Uterine smooth muscle cell (primary cell): ENCODE results near the gene PLA2G2E. TPM values are rescaled to one million over a fixed set of nuclear protein-coding genes. Genes with fewer than 3 reads are reported as not detected.

Experiments used
- total RNA-seq: library from RNA; depleted of rRNA; stranded (reverse); fragments of >200 nt; gene quantifications from 2 replicates; pipeline ENCODE4 v1.2.3, GENCODE V29; 2014

PLA2G2E gene, protein sequence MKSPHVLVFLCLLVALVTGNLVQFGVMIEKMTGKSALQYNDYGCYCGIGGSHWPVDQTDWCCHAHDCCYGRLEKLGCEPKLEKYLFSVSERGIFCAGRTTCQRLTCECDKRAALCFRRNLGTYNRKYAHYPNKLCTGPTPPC
- total RNA-seq: not detected in 2 replicates

DNA sequence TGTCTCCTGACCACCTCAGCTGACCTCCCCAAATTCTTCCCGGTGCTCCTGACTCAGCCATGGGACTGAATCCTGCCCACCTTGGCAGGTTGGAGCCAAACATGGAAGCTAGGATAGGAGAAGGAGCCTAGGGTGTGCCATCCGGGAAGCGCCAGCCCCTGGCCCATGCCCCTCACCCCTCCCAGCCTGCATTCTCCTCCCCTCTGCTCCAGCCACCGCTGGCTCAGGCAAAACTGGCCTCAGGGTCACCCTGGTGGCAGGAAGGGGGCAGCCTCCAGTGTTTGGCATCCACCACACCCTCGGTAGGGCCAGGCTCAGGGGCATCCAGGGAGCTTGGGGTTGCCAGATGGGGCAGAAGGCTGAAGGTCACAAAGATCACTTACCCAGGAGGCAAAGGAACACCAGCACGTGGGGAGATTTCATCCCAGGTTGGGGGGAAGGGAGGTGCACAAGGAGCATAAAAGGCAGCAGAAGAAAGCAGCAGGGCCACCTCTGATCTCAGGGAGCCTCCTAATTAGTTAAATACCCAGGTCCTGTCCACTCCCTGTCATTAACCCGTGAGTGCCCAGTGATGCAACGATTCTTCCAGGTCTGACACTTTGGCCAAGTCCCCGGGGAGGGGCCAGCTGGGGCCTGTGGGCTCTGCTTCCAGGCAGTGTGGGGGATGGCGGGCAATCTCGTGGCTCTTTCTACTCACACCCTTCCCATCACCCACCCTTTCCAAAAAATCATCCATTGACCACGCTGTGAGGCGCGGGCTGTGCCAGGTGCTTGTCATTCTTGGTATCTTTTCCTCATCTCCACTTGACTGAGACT, at the start of gene PLA2G2E:
Gene PLA2G2E, minus strand, starts transcription at position 481 of the 816 bp plus-strand sequence. Its CDS starts 58 bp downstream, at position 423.

DNA sequence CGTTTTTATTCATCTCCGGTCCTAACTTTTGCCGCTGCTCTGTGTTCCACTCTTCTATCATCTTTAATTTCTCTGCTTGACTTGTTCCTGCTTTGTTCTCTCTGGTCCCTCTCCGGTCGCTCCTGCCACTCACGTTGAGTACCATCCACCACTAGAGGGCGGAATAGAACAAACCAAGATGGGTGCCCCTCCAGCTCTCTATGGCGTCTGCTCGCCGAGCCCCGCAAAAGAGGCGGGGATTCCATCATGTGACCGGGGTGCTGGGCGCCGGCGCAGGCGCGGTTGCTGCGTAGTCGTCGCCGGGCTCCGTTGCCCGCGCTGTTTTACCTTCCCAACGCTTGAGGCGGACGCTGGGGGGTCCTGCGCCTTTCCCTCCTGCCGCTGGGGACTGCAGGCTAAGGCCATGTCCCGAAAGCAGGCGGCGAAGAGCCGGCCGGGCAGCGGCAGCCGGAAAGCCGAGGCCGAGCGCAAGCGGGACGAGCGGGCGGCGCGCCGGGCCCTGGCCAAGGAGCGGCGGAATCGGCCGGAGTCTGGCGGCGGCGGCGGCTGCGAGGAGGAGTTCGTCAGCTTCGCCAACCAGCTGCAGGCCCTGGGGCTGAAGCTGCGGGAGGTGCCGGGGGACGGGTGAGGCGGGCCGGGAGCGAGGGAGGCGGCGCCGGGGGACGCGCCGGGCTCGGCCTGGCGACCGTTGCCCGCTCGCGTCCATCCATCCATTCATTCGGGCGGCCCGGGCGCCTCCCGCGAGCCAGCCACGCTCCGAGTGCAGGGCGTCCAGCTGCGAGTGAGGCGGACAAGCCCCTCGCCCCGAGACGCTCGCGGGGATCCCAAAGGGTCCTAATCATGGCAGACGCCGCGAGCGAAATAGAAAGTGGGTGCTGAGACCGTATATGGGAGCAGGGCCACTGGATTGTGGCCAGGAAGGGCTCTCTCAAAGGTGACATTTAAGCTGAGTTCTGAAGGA, 41.0 kb downstream of the PLA2G2E start, which contains the start of gene OTUD3:
Gene OTUD3, plus strand, starts transcription at position 285 of the 961 bp plus-strand sequence. Its CDS starts 119 bp downstream, at position 404.

Other genes starting within 250 kb of the PLA2G2E start
- 8.2 and 11.7 TPM in 2 replicates for gene TMCO4, start 123.7 kb downstream of the PLA2G2E start, total RNA-seq
- 0.12 TPM in 1 of 2 replicates, not detected in the other for gene RNF186, start 108.3 kb downstream of the PLA2G2E start, total RNA-seq
- 6.2 and 8.7 TPM in 2 replicates for gene OTUD3, start 41.2 kb downstream of the PLA2G2E start, total RNA-seq
- gene PLA2G2A, start 56.0 kb upstream of the PLA2G2E start, total RNA-seq: not detected in 2 replicates
- gene PLA2G5, start 146.6 kb upstream of the PLA2G2E start, total RNA-seq: not detected in 2 replicates
- not detected in 2 replicates for gene PLA2G2D, start 195.9 kb upstream of the PLA2G2E start, total RNA-seq
- gene PLA2G2F, start 215.7 kb upstream of the PLA2G2E start, total RNA-seq: not detected in 2 replicates